Gastrocnemius medialis (tissue), 4 donors: ENCODE measurements around the gene KHK.

ENCODE experiments used
- CTCF ChIP-seq, 5 experiments: fragments of 450-650 bp in 3 of 5; fragments of 200-600 bp in 2 of 5; sonication (generic) in 2 of 5; IDR thresholded peaks in 4 of 5; conservative IDR thresholded peaks in 1 of 5; 1 replicate in 4 of 5; 2 replicates in 1 of 5; pipeline ENCODE4 v1.5.1; 2016 to 2019; ENCODE audit warnings: antibody characterized with exemption in 5 of 5, mild to moderate bottlenecking in 3 of 5, moderate library complexity in 3 of 5
- POLR2A ChIP-seq, 2 donors: fragments of 450-650 bp; IDR thresholded peaks; one replicate each; pipeline ENCODE4 v1.6.1; 2017; ENCODE audit warnings: antibody characterized with exemption in 2 of 2, mild to moderate bottlenecking in 2 of 2, moderate library complexity in 2 of 2

- TF ChIP-seq POLR2A (IDR thresholded peaks at IDR 0.05): no peak
- no peak for TF ChIP-seq CTCF (IDR thresholded peaks at IDR 0.05 in 4 of 5, conservative IDR thresholded peaks at IDR 0.05 in 1 of 5)
Measured at GRCh38 chr2:27099334-27099955, 12.9 kb downstream of the KHK start.
